Ascending aorta (tissue), 2 donors: ENCODE data around the gene TSHZ3. TPM values are rescaled to one million over a fixed set of nuclear protein-coding genes. Genes with fewer than 3 reads are reported as not detected.

Source experiments
- DNase-seq, 2 donors: peaks; one replicate each; pipeline ENCODE4 v3.0.0-alpha.2; 2019; ENCODE audit warnings: low spot score in 2 of 2
- H3K27ac ChIP-seq, 2 donors: fragments of 200-600 bp; sonication (generic); one replicate each; pipeline ENCODE4 v1.5.1; 2016 to 2017; ENCODE audit warnings: mild to moderate bottlenecking in 1 of 2
- H3K27me3 ChIP-seq: fragments of 200-600 bp; sonication (generic); one replicate; pipeline ENCODE4 v1.5.1; 2017
- H3K36me3 ChIP-seq, 2 donors: fragments of 200-600 bp; sonication (generic); one replicate each; pipeline ENCODE4 v1.5.1; 2016
- H3K4me1 ChIP-seq, 2 donors: fragments of 200-600 bp; sonication (generic); one replicate each; pipeline ENCODE4 v1.5.1; 2016 to 2017; ENCODE audit warnings: mild to moderate bottlenecking in 1 of 2
- H3K4me3 ChIP-seq, 2 donors: fragments of 200-600 bp; sonication (generic); one replicate each; pipeline ENCODE4 v1.5.1; 2016 to 2017; ENCODE audit warnings: mild to moderate bottlenecking in 1 of 2
- H3K9me3 ChIP-seq, 2 donors: fragments of 200-600 bp; sonication (generic); one replicate each; pipeline ENCODE4 v1.5.1; 2016
- intact Hi-C: fragments of 100-400 bp; cut with DNase I; formaldehyde crosslinking; loops from one replicate; pipeline ENCODE4 v1.15.1; 2023
- total RNA-seq: library from RNA; depleted of rRNA; stranded (reverse); fragments of >200 nt; gene quantifications from one replicate; pipeline ENCODE4 v1.1.0, GENCODE V29; 2016
- TF ChIP-seq, protein P1 (sequence below), 3 experiments: fragments of 200-600 bp in 2 of 3; fragments of 450-650 bp in 1 of 3; sonication (generic) in 2 of 3; IDR thresholded peaks; one replicate each; pipeline ENCODE4 v1.5.1; 2016 to 2019; ENCODE audit warnings: antibody characterized with exemption in 3 of 3, mild to moderate bottlenecking in 1 of 3, moderate library complexity in 1 of 3

The TSHZ3 gene
- total RNA-seq, 1 donor from 2014 or later: 9.9 TPM

DNA sequence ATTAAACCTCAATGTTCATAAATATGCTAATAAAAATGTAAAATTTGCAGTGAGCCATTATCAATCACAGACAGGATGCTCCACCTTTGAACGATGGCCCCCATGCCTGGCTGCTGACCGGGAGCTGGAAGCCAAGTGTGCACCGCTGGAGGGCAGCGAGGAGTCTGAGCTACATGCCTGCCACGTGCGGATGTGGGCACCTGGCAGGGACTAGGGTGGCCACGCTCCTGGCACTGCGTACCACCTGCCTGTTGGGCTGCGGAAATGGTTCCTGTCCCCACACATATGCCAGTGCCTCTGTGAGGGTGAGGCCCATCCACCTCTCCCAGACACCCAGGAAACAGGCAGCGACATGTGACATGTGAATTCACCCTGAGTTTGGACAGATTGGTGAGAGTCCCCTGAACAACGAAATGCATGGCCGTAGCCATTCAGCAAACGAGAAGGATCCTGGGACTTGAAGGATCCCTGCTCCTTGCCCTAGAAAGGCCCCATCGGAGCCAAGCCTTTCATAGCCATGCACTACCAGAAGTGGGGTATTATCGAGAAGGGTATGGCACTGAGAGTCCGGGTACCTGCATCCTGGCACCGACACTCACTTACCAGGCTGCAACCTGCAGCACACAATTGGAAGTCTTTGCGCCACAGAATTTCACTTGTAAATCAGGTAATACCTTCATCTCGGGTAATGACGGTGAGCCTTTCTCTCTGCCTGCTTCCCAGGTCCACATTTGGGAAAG is 35.8 kb downstream of the TSHZ3 start:
- Histone ChIP-seq H3K4me1 (peaks cover 0 to 2% of the 10 kb centered on the region in 2 donors), H3K4me3 (no peak overlapping the region), H3K9me3 (no peaks in the 10 kb centered on the region), H3K36me3 (no peaks in the 10 kb centered on the region), H3K27ac (no peak overlapping the region), H3K27me3 (no peaks in the 10 kb centered on the region)
- TF ChIP-seq, protein P1, sequence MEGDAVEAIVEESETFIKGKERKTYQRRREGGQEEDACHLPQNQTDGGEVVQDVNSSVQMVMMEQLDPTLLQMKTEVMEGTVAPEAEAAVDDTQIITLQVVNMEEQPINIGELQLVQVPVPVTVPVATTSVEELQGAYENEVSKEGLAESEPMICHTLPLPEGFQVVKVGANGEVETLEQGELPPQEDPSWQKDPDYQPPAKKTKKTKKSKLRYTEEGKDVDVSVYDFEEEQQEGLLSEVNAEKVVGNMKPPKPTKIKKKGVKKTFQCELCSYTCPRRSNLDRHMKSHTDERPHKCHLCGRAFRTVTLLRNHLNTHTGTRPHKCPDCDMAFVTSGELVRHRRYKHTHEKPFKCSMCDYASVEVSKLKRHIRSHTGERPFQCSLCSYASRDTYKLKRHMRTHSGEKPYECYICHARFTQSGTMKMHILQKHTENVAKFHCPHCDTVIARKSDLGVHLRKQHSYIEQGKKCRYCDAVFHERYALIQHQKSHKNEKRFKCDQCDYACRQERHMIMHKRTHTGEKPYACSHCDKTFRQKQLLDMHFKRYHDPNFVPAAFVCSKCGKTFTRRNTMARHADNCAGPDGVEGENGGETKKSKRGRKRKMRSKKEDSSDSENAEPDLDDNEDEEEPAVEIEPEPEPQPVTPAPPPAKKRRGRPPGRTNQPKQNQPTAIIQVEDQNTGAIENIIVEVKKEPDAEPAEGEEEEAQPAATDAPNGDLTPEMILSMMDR (IDR thresholded peaks at IDR 0.05): no peak
- intact Hi-C loops: no loop called here
- DNase-seq: no peak

DNA sequence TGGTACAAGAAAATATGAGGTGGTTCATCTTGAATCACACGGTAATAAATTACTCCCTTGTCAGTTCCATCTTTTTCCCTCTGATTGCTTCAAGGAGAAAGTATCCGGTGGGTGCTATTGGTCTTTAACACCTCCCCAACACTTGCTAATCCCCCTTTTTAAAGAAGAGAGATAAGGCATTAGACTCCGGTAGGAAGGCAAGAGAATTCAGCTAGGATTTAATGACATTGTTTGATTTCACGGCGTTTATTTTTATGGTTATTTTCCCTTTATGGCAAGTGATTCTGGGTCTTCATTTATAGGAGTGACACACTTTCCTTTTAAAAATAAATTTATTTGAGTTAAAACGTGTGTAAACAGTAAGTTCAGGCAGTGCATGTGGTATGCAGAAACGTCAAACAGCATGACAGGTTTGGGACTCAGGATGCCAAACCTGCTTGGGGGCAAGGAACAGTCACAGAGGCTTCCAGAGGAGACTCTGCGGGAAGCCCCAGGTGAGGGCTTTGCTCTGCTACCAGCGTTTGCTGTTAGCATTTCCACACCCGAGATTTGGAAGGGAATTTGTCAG is 36.5 kb downstream of the TSHZ3 start:
- intact Hi-C loops: no loop called here
- Histone ChIP-seq H3K27ac (no peak overlapping the region), H3K36me3 (no peaks in the 10 kb centered on the region), H3K9me3 (no peaks in the 10 kb centered on the region), H3K4me1 (peaks cover 0 to 2% of the 10 kb centered on the region in 2 donors), H3K27me3 (no peaks in the 10 kb centered on the region), H3K4me3 (no peak overlapping the region)
- TF ChIP-seq, protein P1 (IDR thresholded peaks at IDR 0.05): no peak
- no peak for DNase-seq

DNA sequence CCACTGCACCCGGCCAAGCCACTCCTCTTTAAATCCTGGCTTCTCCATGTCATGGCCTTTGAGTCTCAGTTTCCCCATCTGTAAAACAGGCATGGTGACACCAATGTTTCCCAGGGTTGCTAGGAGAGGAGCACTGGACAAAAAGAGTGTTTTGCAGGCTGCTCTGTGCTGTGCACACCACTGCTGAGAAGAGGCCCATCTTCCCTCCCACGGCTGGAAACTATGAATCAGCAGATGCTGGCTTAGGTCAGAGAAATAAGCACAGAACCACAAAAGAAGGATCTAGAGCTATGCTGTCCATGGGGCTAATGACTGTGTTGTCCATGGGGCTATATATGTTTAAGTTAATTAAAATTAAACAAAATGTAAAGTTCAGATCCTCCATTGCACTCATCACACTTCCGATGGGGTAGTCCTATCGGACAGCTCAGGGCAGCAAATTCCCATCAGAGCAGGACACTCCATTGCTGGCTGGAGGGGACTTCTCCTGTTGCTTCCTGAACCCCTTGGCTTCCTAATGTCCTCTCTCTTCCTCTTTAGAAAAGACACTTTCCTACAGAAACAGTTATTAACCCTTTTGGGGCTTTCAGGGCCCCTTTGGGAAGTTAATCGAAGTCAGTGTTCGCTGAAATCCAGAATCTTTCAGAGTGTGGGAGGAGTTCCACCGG is 37.1 kb downstream of the TSHZ3 start:
- no peak overlapping the region for H3K4me3 ChIP-seq
- H3K4me1 ChIP-seq: peaks cover 0 to 2% of the 10 kb centered on the region in 2 donors
- H3K36me3 ChIP-seq: no peaks in the 10 kb centered on the region
- intact Hi-C loops: no loop called here
- DNase-seq: no peak
- no peaks in the 10 kb centered on the region for H3K27me3 ChIP-seq
- H3K9me3 ChIP-seq: no peaks in the 10 kb centered on the region
- H3K27ac ChIP-seq: no peak overlapping the region
- TF ChIP-seq, protein P1 (IDR thresholded peaks at IDR 0.05): no peak

DNA sequence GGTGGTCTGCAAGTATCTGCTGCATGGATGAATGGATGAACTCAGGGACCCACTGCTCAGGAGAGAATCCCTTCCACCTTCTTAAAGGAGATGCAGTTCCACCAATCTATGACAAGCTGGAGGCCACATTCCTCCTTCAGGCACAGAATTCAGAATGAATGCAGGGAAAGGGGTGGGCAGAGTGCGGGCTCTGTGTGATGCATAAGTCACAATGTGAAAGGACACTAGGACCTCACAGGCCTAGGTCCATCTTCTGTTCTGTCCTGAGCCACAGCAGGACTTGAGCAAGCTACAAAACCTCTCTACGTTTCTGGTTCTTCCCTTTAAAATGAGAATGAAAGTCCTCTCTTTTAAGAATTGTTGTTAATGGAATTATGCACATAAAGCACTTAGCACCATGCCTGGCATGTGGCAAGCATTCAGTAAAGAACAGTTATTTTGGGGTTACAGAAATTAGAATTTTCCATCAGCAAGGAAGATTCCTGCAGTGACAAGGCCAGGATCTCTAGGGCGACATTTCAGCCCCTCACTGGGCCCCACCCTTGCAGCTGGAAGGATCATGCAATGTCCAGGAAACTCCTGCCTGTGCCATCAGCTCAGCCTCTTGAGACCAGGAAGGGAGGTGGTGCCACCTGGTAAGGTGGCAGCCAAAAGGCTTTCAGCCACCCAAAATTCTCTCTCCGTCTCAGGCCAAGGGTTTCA is 38.7 kb downstream of the TSHZ3 start:
- Histone ChIP-seq H3K9me3 (no peaks in the 10 kb centered on the region), H3K27ac (no peak overlapping the region), H3K36me3 (no peaks in the 10 kb centered on the region), H3K27me3 (no peaks in the 10 kb centered on the region), H3K4me1 (no peaks in the 10 kb centered on the region), H3K4me3 (no peak overlapping the region)
- intact Hi-C loops: no loop called here
- DNase-seq: no peak
- TF ChIP-seq, protein P1 (IDR thresholded peaks at IDR 0.05): no peak

DNA sequence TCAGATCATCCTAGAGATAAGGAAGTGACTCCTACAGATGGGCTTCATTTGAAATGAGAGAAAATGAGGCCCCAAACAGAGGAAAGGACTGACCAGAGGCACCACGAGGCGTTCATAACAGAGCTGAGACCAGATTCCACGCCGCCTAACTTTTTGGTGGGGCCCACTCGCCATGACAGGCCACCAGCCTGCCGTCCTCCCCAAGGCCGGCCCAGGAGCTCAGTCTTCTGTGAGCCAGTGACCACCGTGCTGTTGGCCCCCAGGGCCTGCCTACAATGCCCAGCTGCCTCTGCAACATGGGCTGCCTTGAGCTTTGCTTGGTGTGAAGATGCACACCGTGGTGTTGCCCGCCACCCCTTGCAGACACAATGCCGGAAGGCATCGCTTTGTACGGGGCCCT is 40.5 kb downstream of the TSHZ3 start:
- peak in 1 of 2 donors; percentile 37 for DNase-seq
- no peak overlapping the region for H3K4me3 ChIP-seq
- H3K36me3 ChIP-seq: no peaks in the 10 kb centered on the region
- no peaks in the 10 kb centered on the region for H3K4me1 ChIP-seq
- TF ChIP-seq, protein P1 (IDR thresholded peaks at IDR 0.05): no peak
- H3K27ac ChIP-seq: no peak overlapping the region
- no peaks in the 10 kb centered on the region for H3K27me3 ChIP-seq
- no peaks in the 10 kb centered on the region for H3K9me3 ChIP-seq
- intact Hi-C loops: no loop called here
